GM06990 (cell line): Measurements from ENCODE around the gene SRPRA.

Experiments
- DNase-seq: peaks from one replicate; pipeline ENCODE4 v3.0.0-alpha.2; 2011; ENCODE audit not compliant: insufficient read length; ENCODE audit errors: extremely low read depth
- H3K27me3 ChIP-seq: replicated peaks from 2 replicates; pipeline ENCODE4 v1.6.0; 2011; ENCODE audit warnings: low read length; ENCODE audit not compliant: control insufficient read depth, insufficient read depth
- H3K36me3 ChIP-seq: 2 replicates; pipeline ENCODE4 v1.5.1; 2011; ENCODE audit warnings: low read length; ENCODE audit not compliant: control insufficient read depth, insufficient read depth
- H3K4me3 ChIP-seq: replicated peaks from 2 replicates; pipeline ENCODE4 v1.5.1; 2011; ENCODE audit warnings: low read depth, mild to moderate bottlenecking, control low read depth, low read length
- TF ChIP-seq, protein P1 (sequence below): IDR thresholded peaks from 2 replicates; pipeline ENCODE4 v1.5.1; 2011; ENCODE audit warnings: low read length, control low read depth, mild to moderate bottlenecking, inconsistent platforms; ENCODE audit not compliant: insufficient read depth, poor library complexity, severe bottlenecking

The SRPRA gene

DNA sequence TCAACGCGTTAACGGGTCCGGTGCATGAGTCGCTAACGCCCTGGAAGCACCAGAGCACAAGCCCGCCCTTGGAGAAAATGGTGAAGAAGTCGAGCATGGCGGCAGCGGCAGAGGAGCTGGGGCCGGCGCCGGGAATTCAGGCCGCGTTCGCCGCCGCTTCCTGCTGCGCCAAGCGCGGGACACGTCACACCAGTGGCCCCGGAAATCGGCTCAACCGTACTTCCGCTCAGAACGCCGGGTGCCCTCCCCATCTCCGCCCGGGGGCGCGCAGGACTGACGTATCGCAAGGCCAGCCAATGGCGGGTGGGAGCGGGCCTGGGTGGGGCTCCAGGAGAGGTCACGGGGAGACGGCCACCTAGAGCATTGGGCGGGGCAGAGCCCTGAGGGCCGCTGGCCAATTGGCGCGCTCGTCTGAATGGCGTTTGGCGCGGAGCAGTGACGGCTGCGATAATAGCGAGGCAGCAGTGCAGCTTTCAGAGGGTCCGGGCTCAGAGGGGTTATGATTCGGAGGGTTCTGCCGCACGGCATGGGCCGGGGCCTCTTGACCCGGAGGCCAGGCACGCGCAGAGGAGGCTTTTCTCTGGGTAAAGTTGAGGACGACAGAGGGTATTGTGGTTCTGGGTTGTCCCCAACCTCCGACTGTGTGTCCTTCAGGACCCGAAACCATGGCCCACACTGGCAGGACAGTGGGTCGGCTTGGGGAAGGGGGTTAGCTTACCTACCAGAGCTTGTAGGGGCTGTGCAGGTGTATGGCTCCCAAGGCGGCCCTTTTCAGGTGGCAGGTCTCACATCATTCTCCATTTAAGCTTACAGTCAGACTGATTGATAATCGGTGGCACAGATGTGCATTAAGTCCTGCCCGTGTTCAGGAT, at the start of gene SRPRA, which contains the start of gene FOXRED1:
Gene SRPRA (minus strand): TSS at position 188 of the 872 bp plus-strand sequence. CDS start 91 bp downstream, at position 97.
Gene FOXRED1 (plus strand): TSS at position 447 of the 872 bp plus-strand sequence. CDS start 53 bp downstream, at position 500.
- DNase-seq = peak; percentile 99
- TF ChIP-seq, protein P1, sequence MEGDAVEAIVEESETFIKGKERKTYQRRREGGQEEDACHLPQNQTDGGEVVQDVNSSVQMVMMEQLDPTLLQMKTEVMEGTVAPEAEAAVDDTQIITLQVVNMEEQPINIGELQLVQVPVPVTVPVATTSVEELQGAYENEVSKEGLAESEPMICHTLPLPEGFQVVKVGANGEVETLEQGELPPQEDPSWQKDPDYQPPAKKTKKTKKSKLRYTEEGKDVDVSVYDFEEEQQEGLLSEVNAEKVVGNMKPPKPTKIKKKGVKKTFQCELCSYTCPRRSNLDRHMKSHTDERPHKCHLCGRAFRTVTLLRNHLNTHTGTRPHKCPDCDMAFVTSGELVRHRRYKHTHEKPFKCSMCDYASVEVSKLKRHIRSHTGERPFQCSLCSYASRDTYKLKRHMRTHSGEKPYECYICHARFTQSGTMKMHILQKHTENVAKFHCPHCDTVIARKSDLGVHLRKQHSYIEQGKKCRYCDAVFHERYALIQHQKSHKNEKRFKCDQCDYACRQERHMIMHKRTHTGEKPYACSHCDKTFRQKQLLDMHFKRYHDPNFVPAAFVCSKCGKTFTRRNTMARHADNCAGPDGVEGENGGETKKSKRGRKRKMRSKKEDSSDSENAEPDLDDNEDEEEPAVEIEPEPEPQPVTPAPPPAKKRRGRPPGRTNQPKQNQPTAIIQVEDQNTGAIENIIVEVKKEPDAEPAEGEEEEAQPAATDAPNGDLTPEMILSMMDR = no peak
- Histone ChIP-seq H3K27me3 (no peaks in the 10 kb centered on the region), H3K36me3 (peaks cover 37% of the 10 kb centered on the region), H3K4me3 (peak within 1 kb of the TSS; percentile 94)

DNA sequence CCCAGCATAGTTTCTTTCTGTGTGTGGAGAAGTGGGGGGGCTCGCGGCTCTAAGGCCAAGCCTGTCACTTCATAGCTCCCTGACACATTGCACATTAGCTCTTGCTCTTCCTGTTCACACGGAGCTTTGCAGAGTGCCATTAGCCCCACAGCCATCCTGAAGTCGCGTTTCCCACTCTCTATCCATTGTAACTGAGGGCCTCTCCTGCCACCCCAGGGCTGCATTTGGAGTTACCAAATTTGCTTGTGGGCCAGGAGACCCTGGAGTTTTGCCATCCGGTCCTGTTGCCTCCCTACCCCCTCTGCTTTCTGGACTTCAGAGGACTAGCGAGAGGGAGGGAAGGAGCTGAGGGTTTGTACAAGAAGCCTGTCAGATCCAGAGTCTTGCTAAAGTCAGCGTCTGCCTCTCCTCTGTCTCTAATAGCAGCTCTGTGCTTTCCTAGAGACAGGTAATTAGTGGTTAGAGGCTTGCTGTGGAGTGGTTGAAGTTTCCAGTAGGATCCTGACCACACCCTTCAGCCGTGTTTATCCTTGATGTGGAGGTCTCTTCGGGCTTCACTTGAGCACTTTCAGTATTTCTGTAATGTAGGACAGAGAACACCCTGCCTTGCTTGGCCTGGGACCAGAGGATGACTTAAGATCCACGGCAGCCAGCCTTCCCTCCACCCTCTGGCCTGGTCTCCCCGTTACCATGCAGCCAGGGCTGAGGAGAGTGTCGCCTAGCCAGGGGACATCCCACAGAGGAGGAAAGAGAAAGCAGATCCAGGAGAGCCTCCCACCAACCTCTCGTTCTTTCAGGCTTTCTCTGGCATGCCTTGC, 49.3 kb upstream of the SRPRA start:
- Histone ChIP-seq H3K27me3 (no peaks in the 10 kb centered on the region), H3K4me3 (no peak overlapping the region), H3K36me3 (peaks cover 7% of the 10 kb centered on the region)
- TF ChIP-seq, protein P1 = no peak
- DNase-seq = no peak

- Histone ChIP-seq H3K27me3 (no peaks in the 10 kb centered on the region), H3K36me3 (peaks cover 7% of the 10 kb centered on the region), H3K4me3 (no peak overlapping the region)
- TF ChIP-seq, protein P1 = no peak
- no peak for DNase-seq
Observed at GRCh38 chr11:126317432-126317755, 48.7 kb upstream of the SRPRA start.

DNA sequence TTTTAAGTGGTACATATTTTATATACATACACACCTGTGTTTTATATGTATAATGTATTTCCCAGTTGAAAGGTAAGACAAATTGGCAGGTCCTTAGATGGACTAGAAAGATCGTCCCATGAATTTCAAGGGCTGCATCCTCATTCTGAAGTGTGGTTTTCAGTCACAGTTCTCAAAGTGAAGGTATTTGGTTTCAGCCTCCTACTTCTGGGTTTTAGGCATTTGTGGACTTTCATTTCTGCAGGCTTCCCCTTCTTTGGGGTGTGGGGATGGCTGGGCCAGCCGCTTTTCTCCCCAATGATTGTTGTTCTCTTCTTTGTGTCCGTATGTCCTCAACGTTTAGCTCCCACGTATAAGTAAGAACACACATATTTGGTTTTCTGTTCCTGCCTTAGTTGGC, 45.1 kb upstream of the SRPRA start:
- Histone ChIP-seq H3K27me3 (no peaks in the 10 kb centered on the region), H3K4me3 (no peak overlapping the region), H3K36me3 (no peaks in the 10 kb centered on the region; the same call in 1 of the 2 replicates)
- no peak for DNase-seq
- TF ChIP-seq, protein P1 = no peak

DNA sequence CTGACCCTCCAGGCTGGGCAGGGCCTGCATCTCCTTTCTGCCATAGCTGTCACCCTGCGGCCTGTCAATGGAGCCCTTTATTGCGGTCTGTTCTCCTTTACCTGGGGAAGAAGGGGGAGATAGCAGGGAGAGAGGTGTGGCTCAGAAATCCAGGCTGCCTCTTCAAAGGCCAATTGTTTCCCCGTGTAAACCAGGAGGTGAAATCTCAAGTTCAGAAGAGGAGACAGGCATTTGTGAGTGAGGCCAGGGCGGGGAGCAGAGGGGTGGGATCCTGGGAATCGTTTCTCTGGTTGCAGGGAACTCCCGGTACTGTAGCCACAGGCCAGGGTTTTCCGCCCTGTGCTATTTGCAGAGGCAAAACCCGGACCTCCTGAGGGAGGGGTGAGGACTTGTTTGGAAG, 44.3 kb upstream of the SRPRA start:
- Histone ChIP-seq H3K4me3 (no peak overlapping the region), H3K27me3 (no peaks in the 10 kb centered on the region), H3K36me3 (no peaks in the 10 kb centered on the region; the same call in 1 of the 2 replicates)
- no peak for DNase-seq
- TF ChIP-seq, protein P1 = no peak
